ENCODE data around the gene SLAIN2.
A peak's percentile ranks its signal among the peaks of the same experiment; 100 is the strongest.

The SLAIN2 gene

DNA sequence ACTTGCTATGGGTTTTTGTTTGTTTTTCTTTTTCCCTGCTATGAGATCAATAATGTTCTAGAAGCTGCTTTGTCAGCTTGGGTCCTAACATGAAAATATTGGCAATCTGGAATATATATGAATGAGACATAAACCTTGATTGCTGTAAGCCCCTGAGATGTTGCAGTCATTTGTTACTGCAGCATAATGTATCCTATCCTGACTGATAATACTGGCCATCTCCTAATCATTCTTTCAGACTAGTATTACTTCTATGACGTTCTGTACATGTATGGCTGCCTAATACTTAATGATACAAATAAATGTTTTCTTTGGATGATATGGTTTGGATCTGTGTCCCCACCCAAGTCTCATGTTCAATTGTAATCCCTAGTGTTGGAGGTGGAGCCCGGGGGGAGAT, 19.3 kb upstream of the SLAIN2 start:
- H3K9ac ChIP-seq (ENCODE audit: low read depth, low read length): no peak overlapping the region
- no peaks in the 10 kb centered on the region for H3K9me3 ChIP-seq (ENCODE audit: control insufficient read depth, insufficient read depth, low read length)
- no peaks in the 10 kb centered on the region for H3K36me3 ChIP-seq (ENCODE audit: insufficient read depth, low read length)
- H3K4me1 ChIP-seq (ENCODE audit: insufficient read depth, low read length): no peaks in the 10 kb centered on the region

DNA sequence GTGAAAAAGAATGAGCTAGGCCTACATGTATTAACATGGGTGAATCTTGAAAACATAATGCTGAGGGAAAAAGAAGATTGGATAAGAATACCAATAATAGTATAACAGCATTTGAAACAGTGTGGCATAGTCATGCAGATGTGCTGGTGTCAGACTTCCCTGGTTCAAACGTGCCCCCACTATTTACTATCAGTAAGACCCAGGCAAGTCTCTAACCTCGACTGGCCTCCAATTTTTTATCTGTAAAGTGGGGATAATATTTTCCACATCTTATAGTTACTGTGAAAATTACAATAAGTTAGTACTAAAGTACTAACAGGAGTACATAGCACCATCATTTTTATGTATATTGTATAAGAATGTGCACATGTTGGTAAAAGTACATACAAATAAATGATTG, 17.0 kb upstream of the SLAIN2 start:
- Histone ChIP-seq H3K9me3 (ENCODE audit: control insufficient read depth, insufficient read depth, low read length) (no peaks in the 10 kb centered on the region), H3K4me1 (ENCODE audit: insufficient read depth, low read length) (no peaks in the 10 kb centered on the region), H3K9ac (ENCODE audit: low read depth, low read length) (no peak overlapping the region), H3K36me3 (ENCODE audit: insufficient read depth, low read length) (no peaks in the 10 kb centered on the region)

DNA sequence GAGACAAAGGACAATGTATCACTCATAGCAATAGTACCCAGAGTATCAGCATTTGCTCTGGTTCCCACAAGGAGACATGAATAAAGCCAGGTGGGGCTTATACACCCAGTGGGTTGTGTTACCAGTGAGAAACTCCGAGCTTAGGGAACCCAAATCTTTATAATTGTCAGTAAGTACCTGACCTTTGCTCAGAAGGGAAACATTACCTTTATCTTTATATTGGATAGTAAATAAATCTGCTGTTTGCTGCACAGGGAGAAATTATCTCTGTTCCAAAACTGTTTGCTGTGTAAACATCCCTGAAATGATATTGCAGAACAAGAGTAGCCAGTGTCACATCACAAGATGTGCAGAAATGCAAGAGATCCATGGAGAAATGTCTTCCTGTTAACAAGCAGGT, 12.1 kb upstream of the SLAIN2 start:
- Histone ChIP-seq H3K36me3 (ENCODE audit: insufficient read depth, low read length) (no peaks in the 10 kb centered on the region), H3K4me1 (ENCODE audit: insufficient read depth, low read length) (no peaks in the 10 kb centered on the region; the same call in 1 of the 2 replicates), H3K9ac (ENCODE audit: low read depth, low read length) (no peak overlapping the region), H3K9me3 (ENCODE audit: control insufficient read depth, insufficient read depth, low read length) (no peaks in the 10 kb centered on the region)

DNA sequence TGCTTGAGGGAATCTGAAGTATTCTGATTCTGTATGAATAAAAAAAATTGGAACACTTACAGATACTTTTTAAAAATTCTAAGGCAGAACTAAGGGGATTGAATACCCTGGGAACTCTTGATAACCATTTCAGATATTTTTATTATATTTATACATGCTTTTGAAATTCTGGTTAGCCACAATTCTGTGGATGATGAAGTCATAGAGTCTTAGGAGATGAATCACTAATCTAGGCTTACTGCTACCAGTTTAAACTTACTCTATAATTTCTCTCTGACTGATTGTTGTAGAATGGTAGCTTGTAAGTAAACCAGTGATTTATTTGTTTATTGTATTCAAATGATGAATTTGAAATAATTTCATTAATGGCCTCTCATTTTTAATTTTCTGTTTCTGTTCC, 11.4 kb upstream of the SLAIN2 start:
- H3K9ac ChIP-seq (ENCODE audit: low read depth, low read length): no peak overlapping the region

DNA sequence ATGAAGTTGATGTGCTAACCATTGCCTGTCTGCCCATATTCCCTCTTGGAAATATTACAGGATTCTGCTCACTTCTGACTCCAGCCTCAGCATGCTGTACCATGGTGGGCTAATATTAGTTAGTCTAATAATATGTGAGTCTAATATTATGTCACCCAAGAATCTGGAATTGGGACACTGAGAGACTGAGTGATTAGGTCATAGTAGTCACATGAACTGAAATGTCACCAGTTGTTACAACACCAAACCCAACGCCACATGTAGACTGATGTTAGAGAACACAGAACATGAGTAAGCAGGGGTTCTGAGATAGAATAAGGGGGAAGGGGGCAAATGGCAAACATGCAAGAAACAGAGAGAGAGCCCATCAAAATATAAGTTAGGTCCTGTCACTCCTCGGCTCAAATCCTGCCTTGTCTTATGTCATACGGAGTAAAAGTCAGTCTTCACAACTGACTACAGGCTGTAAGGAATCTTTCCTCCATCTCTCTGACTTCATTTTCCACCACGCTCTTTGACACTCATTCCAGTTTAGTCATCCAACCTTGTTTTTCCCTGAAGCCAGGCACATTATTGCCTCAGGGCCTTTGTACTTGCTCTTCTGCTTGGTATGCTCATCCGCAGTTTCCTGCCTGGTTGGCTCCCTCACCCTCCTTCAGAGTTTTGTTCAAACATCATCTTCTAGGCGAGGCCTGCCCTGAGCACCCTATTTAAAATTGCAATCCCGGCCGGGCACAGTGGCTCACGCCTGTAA, 9.6 kb upstream of the SLAIN2 start:
- Histone ChIP-seq H3K9me3 (ENCODE audit: control insufficient read depth, insufficient read depth, low read length) (no peaks in the 10 kb centered on the region), H3K4me1 (ENCODE audit: insufficient read depth, low read length) (no peaks in the 10 kb centered on the region; the same call in 1 of the 2 replicates), H3K9ac (ENCODE audit: low read depth, low read length) (no peak overlapping the region), H3K36me3 (ENCODE audit: insufficient read depth, low read length) (no peaks in the 10 kb centered on the region)

More for the DNA sequence above, 11.4 kb upstream of the SLAIN2 start:
- no peaks in the 10 kb centered on the region; the same call in 1 of the 2 replicates for H3K4me1 ChIP-seq (ENCODE audit: insufficient read depth, low read length)
- no peaks in the 10 kb centered on the region for H3K9me3 ChIP-seq (ENCODE audit: control insufficient read depth, insufficient read depth, low read length)
- no peaks in the 10 kb centered on the region for H3K36me3 ChIP-seq (ENCODE audit: insufficient read depth, low read length)

DNA sequence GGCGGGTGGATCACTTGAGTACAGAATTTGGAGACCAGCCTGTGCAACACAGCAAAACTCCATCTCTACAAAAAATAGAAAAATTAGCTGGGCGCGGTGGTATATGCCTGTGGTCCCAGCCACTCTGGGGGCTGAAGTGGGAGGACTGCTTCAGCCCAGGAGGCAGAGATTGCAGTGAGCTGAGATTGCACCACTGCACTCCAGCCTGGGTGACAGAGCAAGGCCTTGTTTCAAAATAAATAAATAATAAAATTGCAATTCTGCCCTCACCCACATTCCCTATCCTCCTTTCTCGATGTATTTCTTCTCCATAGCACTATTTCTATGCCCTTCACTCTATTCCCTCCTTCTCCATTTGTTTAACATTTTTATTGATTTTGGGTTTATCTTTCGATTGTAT, 8.7 kb upstream of the SLAIN2 start:
- H3K4me1 ChIP-seq (ENCODE audit: insufficient read depth, low read length): no peaks in the 10 kb centered on the region; the same call in 1 of the 2 replicates
- H3K36me3 ChIP-seq (ENCODE audit: insufficient read depth, low read length): no peaks in the 10 kb centered on the region
- no peaks in the 10 kb centered on the region for H3K9me3 ChIP-seq (ENCODE audit: control insufficient read depth, insufficient read depth, low read length)
- H3K9ac ChIP-seq (ENCODE audit: low read depth, low read length): no peak overlapping the region

DNA sequence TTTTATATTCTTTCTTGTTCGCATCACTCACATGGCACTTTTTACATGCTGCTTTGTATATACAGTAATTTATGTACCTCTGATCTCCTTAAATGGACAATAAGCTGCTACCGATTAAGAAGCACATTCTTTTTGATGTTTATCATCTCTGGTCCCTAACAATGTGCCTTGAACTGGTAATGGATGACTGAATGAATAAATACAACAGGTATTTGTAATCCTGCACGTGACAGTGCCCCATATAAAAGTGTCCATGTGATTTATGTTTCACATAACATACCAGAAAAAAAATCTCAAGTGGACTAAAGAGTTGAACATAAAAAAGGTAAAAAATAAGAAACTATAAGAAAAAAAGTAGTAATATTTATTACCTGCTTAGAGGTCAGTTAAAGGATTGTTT, 7.7 kb upstream of the SLAIN2 start:
- no peaks in the 10 kb centered on the region for H3K9me3 ChIP-seq (ENCODE audit: control insufficient read depth, insufficient read depth, low read length)
- no peaks in the 10 kb centered on the region for H3K36me3 ChIP-seq (ENCODE audit: insufficient read depth, low read length)
- no peak overlapping the region for H3K9ac ChIP-seq (ENCODE audit: low read depth, low read length)
- H3K4me1 ChIP-seq (ENCODE audit: insufficient read depth, low read length): no peaks in the 10 kb centered on the region; the same call in 1 of the 2 replicates

DNA sequence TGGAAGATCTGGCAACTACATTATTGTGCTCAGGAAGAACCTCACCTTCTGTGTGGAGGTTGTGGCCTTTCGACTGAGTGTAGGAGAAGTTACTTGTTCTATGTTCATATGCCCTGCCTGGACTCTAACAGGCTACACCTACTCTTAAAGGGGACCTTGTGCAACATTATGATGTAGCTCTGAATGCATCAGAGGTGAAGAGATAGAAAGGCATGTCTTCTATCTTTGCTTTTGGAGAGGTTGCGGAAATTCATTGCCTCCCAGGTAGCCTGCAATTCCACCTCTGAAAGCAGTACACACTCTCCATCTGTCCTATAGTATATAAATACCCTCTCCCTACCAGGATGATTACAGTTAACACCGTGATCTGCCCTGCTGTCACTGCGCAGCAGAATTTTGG, 7.1 kb upstream of the SLAIN2 start:
- H3K4me1 ChIP-seq (ENCODE audit: insufficient read depth, low read length): peaks cover under 1% of the 10 kb centered on the region; the same call in 1 of the 2 replicates
- no peak overlapping the region for H3K9ac ChIP-seq (ENCODE audit: low read depth, low read length)
- no peaks in the 10 kb centered on the region for H3K36me3 ChIP-seq (ENCODE audit: insufficient read depth, low read length)
- no peaks in the 10 kb centered on the region for H3K9me3 ChIP-seq (ENCODE audit: control insufficient read depth, insufficient read depth, low read length)

DNA sequence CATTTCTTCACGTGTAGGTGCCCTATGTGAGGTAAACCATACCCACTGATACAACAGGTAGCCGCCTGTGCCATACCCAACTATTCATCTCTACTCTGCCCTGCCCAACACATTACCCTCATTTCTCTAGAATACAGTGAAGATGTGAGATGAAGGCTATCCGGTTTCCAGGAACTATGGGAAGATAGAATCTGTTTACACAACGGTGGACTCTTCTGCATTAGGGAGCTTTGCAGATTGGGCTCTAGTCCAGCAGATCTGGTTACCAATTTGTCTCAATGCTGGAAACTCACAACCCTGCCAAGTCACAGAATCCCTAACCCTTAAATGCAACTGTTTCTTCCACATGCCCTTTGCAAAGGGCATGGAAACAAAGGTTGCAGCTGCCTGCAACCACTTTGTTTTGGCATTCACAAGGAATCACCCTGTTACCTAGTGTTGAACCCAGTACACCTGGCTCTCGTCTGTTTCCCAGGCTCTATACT, 6.4 kb upstream of the SLAIN2 start:
- no peaks in the 10 kb centered on the region for H3K9me3 ChIP-seq (ENCODE audit: control insufficient read depth, insufficient read depth, low read length)
- no peak overlapping the region for H3K9ac ChIP-seq (ENCODE audit: low read depth, low read length)
- H3K36me3 ChIP-seq (ENCODE audit: insufficient read depth, low read length): no peaks in the 10 kb centered on the region
- H3K4me1 ChIP-seq (ENCODE audit: insufficient read depth, low read length): peaks cover 6% of the 10 kb centered on the region; the same call in 1 of the 2 replicates

DNA sequence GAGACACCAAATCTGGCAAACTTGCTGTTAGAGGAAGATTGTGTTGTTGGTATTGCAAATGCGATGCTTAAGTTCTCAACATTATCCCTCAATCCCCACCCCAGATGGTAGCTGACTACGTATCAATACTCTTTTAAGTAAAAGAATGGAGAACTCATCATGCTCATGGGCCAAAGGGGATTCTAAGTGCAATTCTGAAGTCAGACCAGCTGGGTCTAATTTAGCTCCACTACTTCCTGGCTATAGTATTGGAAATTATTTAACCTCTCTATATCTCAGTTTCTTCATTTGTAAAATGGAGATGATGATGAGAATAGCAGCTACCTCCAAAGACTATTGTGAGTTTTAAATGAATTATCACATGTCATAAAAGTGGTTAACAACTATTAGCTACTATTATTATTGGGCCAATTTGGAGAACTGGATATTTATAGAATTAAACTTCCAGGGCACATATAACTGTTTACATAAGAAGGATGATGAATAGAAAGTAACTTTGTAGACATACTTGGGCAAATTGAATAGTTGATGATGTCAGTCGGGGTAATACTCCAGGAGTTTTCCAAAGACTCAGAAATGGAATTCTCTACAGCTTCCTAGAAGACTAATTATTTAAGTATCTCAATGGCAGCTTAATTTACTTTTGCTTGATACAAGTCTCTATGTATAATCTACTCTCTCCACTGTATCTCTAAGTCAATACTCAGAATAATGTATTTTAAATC, 5.0 kb upstream of the SLAIN2 start:
- Histone ChIP-seq H3K4me1 (ENCODE audit: insufficient read depth, low read length) (peaks cover 6% of the 10 kb centered on the region; the same call in 1 of the 2 replicates), H3K9me3 (ENCODE audit: control insufficient read depth, insufficient read depth, low read length) (no peaks in the 10 kb centered on the region), H3K36me3 (ENCODE audit: insufficient read depth, low read length) (no peaks in the 10 kb centered on the region), H3K9ac (ENCODE audit: low read depth, low read length) (no peak overlapping the region)

DNA sequence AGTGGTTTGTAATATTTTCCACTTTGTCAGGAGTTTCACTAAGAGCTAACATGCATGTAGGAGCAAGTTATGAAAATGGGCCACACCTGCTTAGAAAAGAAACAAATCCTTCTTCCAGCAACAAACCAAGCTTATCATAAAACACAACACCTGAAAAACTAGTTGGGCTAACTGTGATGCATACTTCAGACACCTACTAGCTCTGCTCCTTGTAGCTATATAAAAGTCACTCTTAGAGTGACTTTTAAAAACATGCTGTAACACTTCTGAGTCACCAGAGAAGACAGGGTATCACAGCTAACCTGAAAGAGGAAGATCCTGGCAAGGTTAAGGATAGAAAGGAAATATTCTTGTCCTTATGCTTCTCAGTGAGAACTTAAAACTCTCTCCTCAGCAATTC, 3.6 kb upstream of the SLAIN2 start:
- Histone ChIP-seq H3K9ac (ENCODE audit: low read depth, low read length) (no peak overlapping the region), H3K4me1 (ENCODE audit: insufficient read depth, low read length) (peaks cover 6% of the 10 kb centered on the region; the same call in 1 of the 2 replicates), H3K36me3 (ENCODE audit: insufficient read depth, low read length) (no peaks in the 10 kb centered on the region), H3K9me3 (ENCODE audit: control insufficient read depth, insufficient read depth, low read length) (no peaks in the 10 kb centered on the region)

DNA sequence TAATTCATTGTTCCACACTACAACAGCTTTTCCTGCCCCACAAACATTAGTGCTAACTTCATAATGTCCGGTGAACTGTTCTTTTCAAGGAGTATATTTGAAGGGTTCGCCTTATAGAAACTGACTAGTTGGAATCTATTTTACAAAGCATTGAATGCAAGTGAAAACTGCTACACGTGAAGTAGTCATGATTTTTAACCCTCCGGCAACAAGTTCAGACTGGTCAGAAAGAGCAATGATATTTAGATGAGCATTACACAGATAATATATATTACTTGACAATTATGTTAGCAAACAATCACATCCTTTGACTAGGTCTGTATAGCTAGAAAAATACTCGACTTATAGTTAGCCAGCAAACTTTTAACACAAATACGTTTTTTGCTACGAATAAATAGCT, 1.7 kb upstream of the SLAIN2 start:
- H3K9ac ChIP-seq (ENCODE audit: low read depth, low read length): no peak overlapping the region
- H3K9me3 ChIP-seq (ENCODE audit: control insufficient read depth, insufficient read depth, low read length): no peaks in the 10 kb centered on the region
- H3K4me1 ChIP-seq (ENCODE audit: insufficient read depth, low read length): peaks cover 19% of the 10 kb centered on the region; the same call in 1 of the 2 replicates
- H3K36me3 ChIP-seq (ENCODE audit: insufficient read depth, low read length): no peaks in the 10 kb centered on the region

DNA sequence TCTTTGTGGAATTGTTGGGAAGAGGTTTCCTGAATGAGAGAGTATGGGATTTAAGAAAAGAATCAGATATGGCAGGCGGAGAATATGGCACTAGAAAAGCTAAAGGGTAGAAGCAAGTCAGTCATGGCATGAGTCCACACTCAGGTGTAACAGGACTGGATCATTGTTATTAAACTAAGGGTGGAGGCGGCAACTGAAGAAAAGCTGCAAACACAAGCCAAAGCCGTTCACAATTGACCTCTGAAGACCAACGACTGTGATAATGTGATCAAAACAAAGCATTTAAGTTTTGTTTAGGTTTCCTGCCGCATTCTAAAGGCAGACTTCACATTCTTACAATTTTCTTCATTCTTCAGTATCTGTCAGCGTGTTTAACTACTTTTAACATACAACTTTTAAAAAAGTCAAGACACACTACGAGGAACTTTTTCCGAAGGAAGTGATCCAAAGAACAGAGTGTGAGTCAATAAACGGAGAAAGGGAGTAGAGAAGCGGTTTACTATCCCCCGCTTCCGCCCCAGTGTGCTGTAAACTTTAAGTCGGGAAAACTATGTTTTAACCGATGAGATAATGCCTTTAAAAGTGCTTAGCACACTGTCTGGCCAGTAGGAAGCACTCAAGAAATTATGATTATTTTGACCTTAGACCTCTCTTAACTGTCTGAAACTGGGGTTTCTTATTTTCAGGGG, 909 bp upstream of the SLAIN2 start:
- no peaks in the 10 kb centered on the region for H3K9me3 ChIP-seq (ENCODE audit: control insufficient read depth, insufficient read depth, low read length)
- H3K9ac ChIP-seq (ENCODE audit: low read depth, low read length): peak overlapping the region; percentile 86
- no peaks in the 10 kb centered on the region for H3K36me3 ChIP-seq (ENCODE audit: insufficient read depth, low read length)
- H3K4me1 ChIP-seq (ENCODE audit: insufficient read depth, low read length): peaks cover 24% of the 10 kb centered on the region; the same call in 1 of the 2 replicates

DNA sequence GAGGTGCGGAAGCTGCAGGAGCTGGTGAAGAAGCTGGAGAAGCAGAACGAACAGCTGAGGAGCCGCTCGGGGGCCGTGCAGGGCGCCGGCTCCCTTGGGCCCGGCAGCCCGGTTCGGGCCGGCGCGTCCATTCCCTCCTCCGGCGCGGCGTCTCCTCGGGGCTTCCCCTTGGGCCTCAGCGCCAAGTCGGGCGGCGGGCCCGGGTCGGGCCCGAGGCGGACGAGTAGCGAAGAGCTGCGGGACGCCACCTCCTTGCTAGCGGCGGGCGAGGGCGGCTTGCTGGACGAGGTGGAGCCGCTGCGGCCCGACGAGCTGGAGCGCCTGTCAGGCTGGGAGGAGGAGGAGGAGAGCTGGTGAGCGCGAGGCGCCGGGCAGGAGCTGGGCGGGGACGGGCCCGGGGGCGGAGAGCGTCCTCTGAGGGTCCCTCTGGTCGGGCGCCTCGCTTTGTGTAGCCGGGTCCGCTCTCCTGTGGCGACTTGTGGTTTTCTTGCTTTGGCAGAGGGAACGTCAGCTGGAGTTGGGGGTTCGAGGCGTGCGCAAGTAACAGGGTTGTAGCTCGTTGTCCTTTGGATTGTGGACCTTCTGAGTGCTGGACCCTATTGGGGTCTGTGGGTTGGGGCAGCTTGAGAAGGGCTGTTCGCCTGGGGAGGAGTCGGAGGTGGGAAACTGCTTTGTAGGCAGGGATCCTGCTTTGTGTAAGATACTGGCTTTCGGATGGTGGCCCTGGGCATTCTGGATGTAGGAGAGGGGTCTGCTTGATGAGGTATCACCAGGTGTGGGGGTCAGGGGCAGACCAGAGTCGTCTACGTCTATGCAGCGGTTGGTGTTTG, 662 bp downstream of the SLAIN2 start:
- Histone ChIP-seq H3K36me3 (ENCODE audit: insufficient read depth, low read length) (no peaks in the 10 kb centered on the region), H3K9me3 (ENCODE audit: control insufficient read depth, insufficient read depth, low read length) (no peaks in the 10 kb centered on the region), H3K4me1 (ENCODE audit: insufficient read depth, low read length) (peaks cover 27% of the 10 kb centered on the region; the same call in 1 of the 2 replicates), H3K9ac (ENCODE audit: low read depth, low read length) (peak overlapping the region; percentile 65)
